NT2/D1 (cell line): ENCODE data around the gene CHI3L2.
"Not testable (repeated sequence)": the region's sequence is repeated elsewhere in the genome, so short reads cannot be mapped to it uniquely, and the experiment has no call there.

ENCODE experiments used
- DNase-seq: peaks from one replicate; pipeline ENCODE4 v3.0.0-alpha.2; 2011; ENCODE audit warnings: low read depth, low spot score
- H3K27me3 ChIP-seq: 2 replicates; pipeline ENCODE4 v1.6.0; 2011; ENCODE audit warnings: mild to moderate bottlenecking; ENCODE audit not compliant: insufficient read length, insufficient read depth
- H3K36me3 ChIP-seq: 2 replicates; pipeline ENCODE4 v1.6.1; 2011; ENCODE audit warnings: mild to moderate bottlenecking, low read length, mixed read lengths; ENCODE audit not compliant: insufficient read depth, insufficient read length
- H3K4me1 ChIP-seq: 2 replicates; pipeline ENCODE4 v1.5.1; 2011; ENCODE audit not compliant: insufficient read depth, insufficient read length
- H3K4me3 ChIP-seq: 2 replicates; pipeline ENCODE4 v1.5.1; 2011; ENCODE audit warnings: low read depth; ENCODE audit not compliant: insufficient read length
- H3K9ac ChIP-seq: 2 replicates; pipeline ENCODE4 v1.6.0; 2011; ENCODE audit warnings: low read depth; ENCODE audit not compliant: insufficient read length
- H3K9me3 ChIP-seq: 2 replicates; pipeline ENCODE4 v1.5.1; 2011; ENCODE audit warnings: mild to moderate bottlenecking, low read length; ENCODE audit not compliant: insufficient read depth
- SUZ12 ChIP-seq: IDR thresholded peaks from 2 replicates; pipeline ENCODE4 v1.6.1; 2011; ENCODE audit not compliant: insufficient read length, insufficient read depth; ENCODE audit errors: extremely low read depth
- YY1 ChIP-seq: IDR thresholded peaks from 2 replicates; pipeline ENCODE4 v1.6.1; 2011; ENCODE audit not compliant: insufficient read length, insufficient read depth
- ZNF274 ChIP-seq: IDR thresholded peaks from 2 replicates; pipeline ENCODE4 v1.6.1; 2011; ENCODE audit warnings: mild to moderate bottlenecking, low read depth, low read length

CHI3L2 gene

DNA sequence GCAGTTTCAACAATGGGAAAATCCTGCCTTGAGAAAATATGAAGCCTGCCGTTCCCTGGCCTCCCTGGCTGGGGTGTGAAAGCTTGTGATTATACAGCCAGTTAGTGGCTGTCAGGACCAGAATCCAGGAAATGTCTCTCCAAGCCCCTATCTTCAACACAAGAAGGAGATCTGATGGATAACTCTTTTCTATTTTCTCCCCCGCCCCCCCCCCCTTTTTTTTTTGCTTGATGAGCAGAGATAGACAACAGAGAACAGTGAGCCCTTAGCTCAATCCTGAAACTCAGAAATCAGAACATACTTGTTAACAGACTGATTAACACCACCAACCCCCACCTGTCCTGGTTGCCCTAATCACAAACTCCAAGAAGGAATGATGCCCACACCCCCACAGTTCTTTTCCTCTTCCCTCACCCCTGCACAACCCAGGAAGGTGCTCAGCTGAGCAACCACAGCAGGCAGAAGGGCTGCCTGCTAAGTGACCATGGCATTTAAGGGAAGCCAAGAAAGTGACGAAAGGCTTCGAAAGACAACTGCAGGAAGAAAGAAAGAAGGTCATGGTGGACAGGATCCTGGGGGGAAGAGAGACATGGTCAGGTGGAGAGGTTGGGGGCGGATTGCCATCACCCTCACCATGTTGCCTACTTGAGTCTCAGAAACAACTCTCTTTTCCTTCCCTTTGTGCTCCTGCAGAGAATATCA, 14.7 kb upstream of the CHI3L2 start:
- H3K27me3 ChIP-seq, result no peaks in the 10 kb centered on the region
- H3K9me3 ChIP-seq, result no peaks in the 10 kb centered on the region
- no peaks in the 10 kb centered on the region for H3K36me3 ChIP-seq
- no peak overlapping the region for H3K9ac ChIP-seq
- H3K4me1 ChIP-seq, result no peaks in the 10 kb centered on the region
- DNase-seq, result no peak
- TF ChIP-seq YY1 (no peak), ZNF274 (no peak), SUZ12 (no peak)
- no peak overlapping the region for H3K4me3 ChIP-seq

- Histone ChIP-seq H3K4me1 (no peaks in the 10 kb centered on the region), H3K27me3 (no peaks in the 10 kb centered on the region), H3K9ac (no peak overlapping the region), H3K9me3 (no peaks in the 10 kb centered on the region), H3K4me3 (no peak overlapping the region), H3K36me3 (no peaks in the 10 kb centered on the region)
- no peak for DNase-seq
- TF ChIP-seq YY1 (no peak), SUZ12 (no peak), ZNF274 (no peak)
These were observed 14.1 kb upstream of the CHI3L2 start for GRCh38 chr1:111213412-111213811.

DNA sequence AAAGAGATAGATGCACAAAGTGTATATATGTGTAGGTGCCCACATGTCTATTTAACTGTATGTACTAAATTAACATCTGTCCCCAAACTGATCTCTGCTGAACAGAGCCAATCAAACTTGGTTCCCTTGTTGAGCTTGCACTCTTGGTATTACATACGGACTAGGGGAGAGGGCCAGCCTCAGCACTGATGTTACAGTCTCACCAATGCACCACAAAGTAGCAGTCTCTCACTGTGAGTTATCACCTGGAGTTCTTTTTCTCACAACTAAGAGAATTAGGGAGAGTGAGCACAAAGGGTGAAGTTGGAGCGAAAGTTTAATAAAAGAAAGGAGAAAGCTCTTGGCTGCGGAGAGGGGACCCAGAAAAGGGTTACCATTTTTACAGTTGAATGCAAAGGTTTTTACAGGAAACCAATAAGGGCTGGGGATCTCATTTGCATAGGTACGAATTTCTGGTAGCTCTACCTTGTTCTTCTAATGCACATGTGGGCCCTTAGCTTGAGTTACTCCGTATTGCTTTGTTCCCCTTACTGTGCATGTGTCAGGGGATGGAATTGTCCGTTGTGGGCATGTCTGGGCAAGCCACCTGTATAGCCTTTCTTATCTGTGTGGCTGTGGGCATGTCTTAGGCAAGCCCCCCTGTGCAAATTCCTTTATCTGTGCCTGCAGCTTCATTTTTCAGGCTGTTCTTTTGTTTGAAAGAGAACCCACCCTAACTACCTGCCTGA, 13.3 kb upstream of the CHI3L2 start:
- no peak for TF ChIP-seq YY1
- TF ChIP-seq ZNF274, result no peak
- TF ChIP-seq SUZ12, result no peak
- H3K9ac ChIP-seq, result no peak overlapping the region
- no peak for DNase-seq

DNA sequence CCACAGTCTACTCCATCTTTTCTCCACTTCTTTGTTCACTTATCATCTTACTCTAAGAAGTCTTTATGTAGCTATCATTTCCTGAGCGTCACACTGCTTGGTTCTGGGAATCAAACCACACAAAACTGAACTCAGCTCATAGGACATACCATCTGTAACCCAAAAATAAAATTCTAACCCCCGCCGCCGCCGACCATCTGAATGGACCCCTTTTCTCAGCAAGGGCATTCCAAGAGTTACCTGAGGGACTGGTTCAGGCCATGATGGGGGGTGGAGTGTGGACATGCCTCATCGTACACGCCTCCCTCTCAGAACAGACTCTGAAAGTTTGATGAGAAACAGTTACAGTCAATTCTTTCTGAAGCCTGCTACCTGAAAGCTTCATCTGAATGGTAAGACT, 12.6 kb upstream of the CHI3L2 start:
- Histone ChIP-seq H3K27me3 (no peaks in the 10 kb centered on the region), H3K9ac (no peak overlapping the region), H3K36me3 (no peaks in the 10 kb centered on the region), H3K4me1 (no peaks in the 10 kb centered on the region), H3K9me3 (no peaks in the 10 kb centered on the region), H3K4me3 (no peak overlapping the region)
- TF ChIP-seq YY1 (no peak), SUZ12 (no peak), ZNF274 (no peak)
- no peak for DNase-seq

More for the DNA sequence above, 13.3 kb upstream of the CHI3L2 start:
- no peaks in the 10 kb centered on the region for H3K27me3 ChIP-seq
- no peaks in the 10 kb centered on the region for H3K4me1 ChIP-seq
- H3K36me3 ChIP-seq, result no peaks in the 10 kb centered on the region
- no peaks in the 10 kb centered on the region for H3K9me3 ChIP-seq
- no peak overlapping the region for H3K4me3 ChIP-seq

GRCh38 chr1:111215285-111215684, 12.2 kb upstream of the CHI3L2 start:
- not testable (repeated sequence) for H3K9ac ChIP-seq, DNase-seq, H3K9me3 ChIP-seq, H3K4me3 ChIP-seq, H3K27me3 ChIP-seq, H3K36me3 ChIP-seq, H3K4me1 ChIP-seq

GRCh38 chr1:111216751-111217150, 10.8 kb upstream of the CHI3L2 start:
- Histone ChIP-seq H3K4me1 (peaks cover 5% of the 10 kb centered on the region), H3K36me3 (no peaks in the 10 kb centered on the region), H3K9ac (no peak overlapping the region), H3K27me3 (no peaks in the 10 kb centered on the region), H3K4me3 (no peak overlapping the region), H3K9me3 (no peaks in the 10 kb centered on the region)
- no peak for TF ChIP-seq YY1
- no peak for TF ChIP-seq SUZ12
- TF ChIP-seq ZNF274, result no peak
- no peak for DNase-seq

- Histone ChIP-seq H3K4me1 (peaks cover 6% of the 10 kb centered on the region), H3K9me3 (no peaks in the 10 kb centered on the region), H3K36me3 (no peaks in the 10 kb centered on the region), H3K27me3 (no peaks in the 10 kb centered on the region), H3K4me3 (no peak overlapping the region), H3K9ac (no peak overlapping the region)
- no peak for DNase-seq
- no peak for TF ChIP-seq ZNF274
These were observed 10.2 kb upstream of the CHI3L2 start for GRCh38 chr1:111217183-111217910.
